Endothelial cell of umbilical vein (primary cell): ENCODE measurements around the gene TLE7. TPM values are rescaled to one million over a fixed set of nuclear protein-coding genes. Genes with fewer than 3 reads are reported as not detected.

Source experiments
- BruUV-seq: library from RNA; stranded (reverse); fragments of 400-500 nt; replicated peaks from 2 replicates; lab custom pipeline; 2021; lab: Mats Ljungman, UMichigan
- CTCF ChIA-PET: fragments of 300-600, 350-600 bp; sonication (Branson Sonifier 250); formaldehyde crosslinking; loops from one replicate; lab custom pipeline; 2021; ENCODE audit warnings: antibody characterized with exemption, inconsistent platforms; lab: Charles Lee
- POLR2A ChIA-PET: fragments of 300-600, 350-600 bp; sonication (Branson Sonifier 250); formaldehyde crosslinking; loops from one replicate; lab custom pipeline; 2021; ENCODE audit warnings: antibody characterized with exemption, inconsistent platforms; lab: Charles Lee
- DNase-seq: peaks from one replicate; pipeline ENCODE4 v3.0.0-alpha.2; 2011; ENCODE audit warnings: low read depth, low spot score
- FAIRE-seq: peaks from 2 replicates; lab custom pipeline; 2011; peaks lifted over from hg19 to GRCh38; lab: Jason Lieb, UNC
- H2AFZ ChIP-seq: 2 replicates; pipeline ENCODE4 v1.6.0; 2012; ENCODE audit warnings: low read depth, low read length, control low read depth, inconsistent platforms
- H3K27ac ChIP-seq: 2 replicates; pipeline ENCODE4 v1.5.1; 2011; ENCODE audit warnings: low read depth, mild to moderate bottlenecking, control low read depth, low read length, moderate library complexity; ENCODE audit not compliant: insufficient read depth
- H3K27me3 ChIP-seq, 2 experiments: 2 replicates each; pipeline versions ENCODE4 v1.6.0 to v1.6.1; 2011; ENCODE audit warnings: low read length in 2 of 2, mixed read lengths in 1 of 2; ENCODE audit not compliant: control insufficient read depth in 2 of 2, insufficient read depth in 2 of 2
- H3K36me3 ChIP-seq, 2 experiments: 2 replicates in 1 of 2; 3 replicates in 1 of 2; pipeline ENCODE4 v1.5.1; 2011; ENCODE audit warnings: low read length in 2 of 2, mild to moderate bottlenecking in 1 of 2, moderate library complexity in 1 of 2; ENCODE audit not compliant: control insufficient read depth in 2 of 2, insufficient read depth in 2 of 2; ENCODE audit errors: extremely low read depth in 1 of 2
- H3K4me1 ChIP-seq: 3 replicates; pipeline ENCODE4 v1.5.1; 2011; ENCODE audit warnings: mild to moderate bottlenecking, low read length; ENCODE audit not compliant: control insufficient read depth, insufficient read depth; ENCODE audit errors: extremely low read depth
- H3K4me2 ChIP-seq: 2 replicates; pipeline ENCODE4 v1.6.1; 2011; ENCODE audit warnings: low read length, control low read depth, mixed read lengths; ENCODE audit not compliant: insufficient read depth
- H3K4me3 ChIP-seq, 3 experiments: fragments of 200-600 bp in 1 of 3; sonication (generic), shearing (Covaris generic) in 1 of 3; replicated peaks in 1 of 3; 2 replicates each; pipeline ENCODE4 v1.5.1; 2011 to 2016; ENCODE audit warnings: control low read depth in 3 of 3, low read length in 3 of 3, mild to moderate bottlenecking in 2 of 3, inconsistent platforms in 1 of 3, low read depth in 1 of 3, moderate library complexity in 1 of 3; ENCODE audit not compliant: insufficient read depth in 1 of 3
- H3K79me2 ChIP-seq: 2 replicates; pipeline ENCODE4 v1.6.0; 2012; ENCODE audit warnings: low read length, inconsistent platforms; ENCODE audit not compliant: control insufficient read depth, insufficient read depth
- H3K9ac ChIP-seq: replicated peaks from 2 replicates; pipeline ENCODE3; 2011; ENCODE audit warnings: low read length, control low read depth; ENCODE audit not compliant: insufficient read depth; ENCODE audit errors: extremely low read depth
- H3K9me1 ChIP-seq: replicated peaks from 3 replicates; pipeline ENCODE4 v1.6.0; 2011; ENCODE audit warnings: mild to moderate bottlenecking, low read length; ENCODE audit not compliant: control insufficient read depth, insufficient read depth; ENCODE audit errors: extremely low read depth
- H3K9me3 ChIP-seq: replicated peaks from 2 replicates; pipeline ENCODE4 v1.5.1; 2012; ENCODE audit warnings: low read length, inconsistent platforms; ENCODE audit not compliant: control insufficient read depth, insufficient read depth
- H4K20me1 ChIP-seq: replicated peaks from 2 replicates; pipeline ENCODE3; 2011; ENCODE audit warnings: mild to moderate bottlenecking, low read length; ENCODE audit not compliant: control insufficient read depth, insufficient read depth; ENCODE audit errors: extremely low read depth
- CTCF ChIP-seq, 2 donors: IDR thresholded peaks; 1 replicate in 1 of 2; 2 replicates in 1 of 2; pipeline ENCODE4 v1.5.1; 2011; ENCODE audit warnings: low read length in 2 of 2, mild to moderate bottlenecking in 2 of 2, moderate library complexity in 2 of 2, control low read depth in 1 of 2, inconsistent platforms in 1 of 2, low read depth in 1 of 2; ENCODE audit not compliant: insufficient read depth in 1 of 2; ENCODE audit errors: extremely low read depth in 1 of 2
- EZH2 ChIP-seq: IDR thresholded peaks from 2 replicates; pipeline ENCODE4 v1.6.1; 2012; ENCODE audit warnings: borderline replicate concordance, low read depth, mild to moderate bottlenecking, moderate library complexity, low read length, inconsistent platforms; ENCODE audit not compliant: severe bottlenecking
- FOS ChIP-seq: IDR thresholded peaks from 2 replicates; pipeline ENCODE4 v1.6.1; 2011; ENCODE audit warnings: mild to moderate bottlenecking, low read length, moderate library complexity, borderline replicate concordance; ENCODE audit not compliant: insufficient read depth
- GATA2 ChIP-seq: IDR thresholded peaks from 2 replicates; pipeline ENCODE4 v1.7.0; 2011; ENCODE audit warnings: low read depth, mild to moderate bottlenecking, moderate library complexity, mixed read lengths, low read length; ENCODE audit not compliant: insufficient read length, insufficient read depth
- JUN ChIP-seq: IDR thresholded peaks from 2 replicates; pipeline ENCODE4 v1.6.1; 2011; ENCODE audit warnings: borderline replicate concordance, low read depth; ENCODE audit not compliant: insufficient read length, insufficient read depth
- MYC ChIP-seq: IDR thresholded peaks from one replicate; pipeline ENCODE4 v1.6.1; 2011; ENCODE audit warnings: mild to moderate bottlenecking, low read depth, low read length
- POLR2A ChIP-seq: IDR thresholded peaks from 2 replicates; pipeline ENCODE4 v1.6.1; 2012; ENCODE audit warnings: low read depth, mild to moderate bottlenecking, control low read depth, low read length
- POLR2AphosphoS5 ChIP-seq: IDR thresholded peaks from 2 replicates; pipeline ENCODE4 v1.6.1; 2012; ENCODE audit warnings: low read depth, mild to moderate bottlenecking, control low read depth, low read length, moderate library complexity; ENCODE audit not compliant: insufficient read depth
- dilution Hi-C: fragments of 300-500 bp; cut with MboI; formaldehyde crosslinking; loops from one replicate; pipeline ENCODE4 v1.15.0; 2019; ENCODE audit warnings: low sequenced_read_pairs; ENCODE audit not compliant: extremely low pct_ligation_motif_present
- intact Hi-C: fragments of 100-400 bp; cut with micrococcal nuclease; formaldehyde crosslinking; loops from one replicate; pipeline ENCODE4 v1.10.0; 2022
- polyA plus RNA-seq, 4 experiments: library from polyadenylated mRNA; depleted of rRNA in 3 of 4; stranded (reverse) in 3 of 4; unstranded in 1 of 4; fragments of >200 nt; gene quantifications; 2 replicates each; pipeline versions ENCODE4 v1.2.1 to v1.2.3, GENCODE V29; 2011 to 2012; ENCODE audit warnings: missing spikeins in 1 of 4
- total RNA-seq: library from RNA; stranded (reverse); gene quantifications from 2 replicates; pipeline ENCODE4 v1.2.3, GENCODE V29; 2021
- TF ChIP-seq, protein P1 (sequence below): IDR thresholded peaks from 2 replicates; pipeline ENCODE4 v1.6.1; 2011; ENCODE audit not compliant: insufficient read depth, insufficient read length

TLE7 gene
- total and polyA plus RNA-seq, 2 donors (not counting 3 experiments of a cell fraction or from before 2014, with no cell fraction given), result not detected

DNA sequence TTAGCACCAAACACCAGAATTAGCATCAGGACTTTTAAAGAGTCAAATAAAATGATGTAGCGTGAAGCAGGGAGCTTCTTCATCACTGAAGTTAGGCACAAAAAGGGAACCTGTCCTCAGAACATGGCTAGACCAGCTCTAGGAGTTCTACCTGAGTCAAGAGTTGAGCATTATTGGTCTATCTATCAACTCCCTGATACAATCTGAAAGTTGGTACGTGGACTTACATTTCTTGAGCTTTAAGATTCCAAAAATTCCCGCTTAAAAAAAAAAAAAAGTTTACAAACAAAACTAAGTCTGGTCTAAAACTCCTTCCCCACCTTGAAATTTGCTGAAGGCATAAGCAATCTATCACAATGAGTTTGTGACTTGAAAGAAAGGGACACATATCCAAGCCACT lies 12.3 kb downstream of the TLE7 start:
- H3K9me3 ChIP-seq, result no peaks in the 10 kb centered on the region
- H3K27ac ChIP-seq, result no peak overlapping the region
- H3K4me1 ChIP-seq, result no peaks in the 10 kb centered on the region
- ChIA-PET CTCF (interaction anchor here (0.7 to 5.1 kb wide), 5 partner anchors 9 to 181 kb away, joined by 3 to 37 read pairs (median 4); no protein-coding TSS in a partner anchor), POLR2A (no interaction called here)
- H2AFZ ChIP-seq, result no peak overlapping the region
- dilution Hi-C loops (no loop called here), intact Hi-C loops (no loop called here)
- BruUV-seq, result no TSS peak
- H3K36me3 ChIP-seq, result no peaks in the 10 kb centered on the region
- no peak for TF ChIP-seq CTCF (IDR thresholded peaks at IDR 0.05; ENCODE audit: extremely low read depth in 1 of 2, insufficient read depth in 1 of 2, low read depth in 1 of 2, low read length in 2 of 2)
- TF ChIP-seq FOS, result no peak
- no peak for TF ChIP-seq EZH2
- no peak for TF ChIP-seq GATA2
- TF ChIP-seq POLR2AphosphoS5, result no peak
- TF ChIP-seq, protein P1, sequence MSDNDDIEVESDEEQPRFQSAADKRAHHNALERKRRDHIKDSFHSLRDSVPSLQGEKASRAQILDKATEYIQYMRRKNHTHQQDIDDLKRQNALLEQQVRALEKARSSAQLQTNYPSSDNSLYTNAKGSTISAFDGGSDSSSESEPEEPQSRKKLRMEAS, result no peak
- no peak for TF ChIP-seq JUN
- TF ChIP-seq MYC, result no peak
- no peak for TF ChIP-seq POLR2A
- H3K9me1 ChIP-seq, result no peaks in the 10 kb centered on the region
- no peaks in the 10 kb centered on the region for H4K20me1 ChIP-seq
- H3K4me3 ChIP-seq, result no peak overlapping the region
- no peak overlapping the region for H3K4me2 ChIP-seq
- H3K9ac ChIP-seq, result no peak overlapping the region
- no peaks in the 10 kb centered on the region for H3K79me2 ChIP-seq
- FAIRE-seq, result no peak
- peaks cover 3 to 7% of the 10 kb centered on the region in 2 experiments for H3K27me3 ChIP-seq
- no peak for DNase-seq
